ENCODE data around the gene AP1M1. TPM values are rescaled to one million over a fixed set of nuclear protein-coding genes. Genes with fewer than 3 reads are reported as not detected.

The AP1M1 gene
- total and polyA plus RNA-seq, 2 experiments from 2014 or later = 56.7 to 93.3 TPM

- no peaks in the 10 kb centered on the region for H3K36me3 ChIP-seq (replicated peaks; ENCODE audit: insufficient read depth, low read depth)
- H3K27me3 ChIP-seq = no peaks in the 10 kb centered on the region
- H3K4me1 ChIP-seq (ENCODE audit: insufficient read depth) = no peaks in the 10 kb centered on the region
- H3K9me3 ChIP-seq (ENCODE audit: low read depth) = no peaks in the 10 kb centered on the region
- H3K4me3 ChIP-seq = no peak overlapping the region
- 95% methylated on average over 29 of the region's 29 CpGs for WGBS (ENCODE audit: low lambda C conversion rate, missing lambda C conversion rate)
- H4K20me1 ChIP-seq (ENCODE audit: insufficient read depth, poor library complexity, severe bottlenecking) = no peaks in the 10 kb centered on the region
- H3K9me2 ChIP-seq (replicated peaks; ENCODE audit: insufficient read depth) = no peaks in the 10 kb centered on the region
- no peak overlapping the region for H3K4me2 ChIP-seq
- no peak overlapping the region for H2AFZ ChIP-seq
- no peak for DNase-seq (ENCODE audit: low spot score)
- no peak for TF ChIP-seq EZH2phosphoT487 (IDR thresholded peaks at IDR 0.05; ENCODE audit: low read depth, severe bottlenecking, unreplicated experiment)
- no peak for TF ChIP-seq EZH2 (IDR thresholded peaks at IDR 0.05; ENCODE audit: borderline replicate concordance)
- TF ChIP-seq CTCF (IDR thresholded peaks at IDR 0.05; ENCODE audit: poor library complexity) = no peak
- H3K27ac ChIP-seq = no peak overlapping the region
- H3K79me2 ChIP-seq = peaks cover 33% of the 10 kb centered on the region
Measured at GRCh38 chr19:16208847-16209665, 11.3 kb downstream of the AP1M1 start.

- H3K4me2 ChIP-seq = no peak overlapping the region
- 95% methylated on average over 4 of the region's 4 CpGs for WGBS (ENCODE audit: low lambda C conversion rate, missing lambda C conversion rate)
- no peaks in the 10 kb centered on the region for H3K4me1 ChIP-seq (ENCODE audit: insufficient read depth)
- no peak for DNase-seq (ENCODE audit: low spot score)
- H3K9me2 ChIP-seq (replicated peaks; ENCODE audit: insufficient read depth) = no peaks in the 10 kb centered on the region
- H2AFZ ChIP-seq = no peak overlapping the region
- H3K79me2 ChIP-seq = peaks cover 33% of the 10 kb centered on the region
- H3K4me3 ChIP-seq = no peak overlapping the region
- H3K36me3 ChIP-seq (replicated peaks; ENCODE audit: insufficient read depth, low read depth) = no peaks in the 10 kb centered on the region
- H4K20me1 ChIP-seq (ENCODE audit: insufficient read depth, poor library complexity, severe bottlenecking) = no peaks in the 10 kb centered on the region
- no peak for TF ChIP-seq CTCF (IDR thresholded peaks at IDR 0.05; ENCODE audit: poor library complexity)
- no peak for TF ChIP-seq EZH2phosphoT487 (IDR thresholded peaks at IDR 0.05; ENCODE audit: low read depth, severe bottlenecking, unreplicated experiment)
- no peak for TF ChIP-seq EZH2 (IDR thresholded peaks at IDR 0.05; ENCODE audit: borderline replicate concordance)
- H3K27ac ChIP-seq = no peak overlapping the region
- no peaks in the 10 kb centered on the region for H3K27me3 ChIP-seq
- no peaks in the 10 kb centered on the region for H3K9me3 ChIP-seq (ENCODE audit: low read depth)
Measured at GRCh38 chr19:16210168-16210567, 12.5 kb downstream of the AP1M1 start.

GRCh38 chr19:16213076-16213475 is 15.4 kb downstream of the AP1M1 start:
- no peak for DNase-seq (ENCODE audit: low spot score)
- TF ChIP-seq EZH2phosphoT487 (IDR thresholded peaks at IDR 0.05; ENCODE audit: low read depth, severe bottlenecking, unreplicated experiment) = no peak
- no peak for TF ChIP-seq CTCF (IDR thresholded peaks at IDR 0.05; ENCODE audit: poor library complexity)
- no peak for TF ChIP-seq EZH2 (IDR thresholded peaks at IDR 0.05; ENCODE audit: borderline replicate concordance)
- H3K27ac ChIP-seq = no peak overlapping the region
- H4K20me1 ChIP-seq (ENCODE audit: insufficient read depth, poor library complexity, severe bottlenecking) = no peaks in the 10 kb centered on the region
- no peaks in the 10 kb centered on the region for H3K4me1 ChIP-seq (ENCODE audit: insufficient read depth)
- H3K79me2 ChIP-seq = peaks cover 40% of the 10 kb centered on the region
- H2AFZ ChIP-seq = no peak overlapping the region
- H3K9me2 ChIP-seq (replicated peaks; ENCODE audit: insufficient read depth) = no peaks in the 10 kb centered on the region
- no peaks in the 10 kb centered on the region for H3K36me3 ChIP-seq (replicated peaks; ENCODE audit: insufficient read depth, low read depth)
- no peaks in the 10 kb centered on the region for H3K27me3 ChIP-seq
- H3K9me3 ChIP-seq (ENCODE audit: low read depth) = no peaks in the 10 kb centered on the region
- H3K4me2 ChIP-seq = no peak overlapping the region
- H3K4me3 ChIP-seq = no peak overlapping the region

All from hepatocyte (in vitro differentiated cells).